ENCODE data around the gene ITGAV.

DNA sequence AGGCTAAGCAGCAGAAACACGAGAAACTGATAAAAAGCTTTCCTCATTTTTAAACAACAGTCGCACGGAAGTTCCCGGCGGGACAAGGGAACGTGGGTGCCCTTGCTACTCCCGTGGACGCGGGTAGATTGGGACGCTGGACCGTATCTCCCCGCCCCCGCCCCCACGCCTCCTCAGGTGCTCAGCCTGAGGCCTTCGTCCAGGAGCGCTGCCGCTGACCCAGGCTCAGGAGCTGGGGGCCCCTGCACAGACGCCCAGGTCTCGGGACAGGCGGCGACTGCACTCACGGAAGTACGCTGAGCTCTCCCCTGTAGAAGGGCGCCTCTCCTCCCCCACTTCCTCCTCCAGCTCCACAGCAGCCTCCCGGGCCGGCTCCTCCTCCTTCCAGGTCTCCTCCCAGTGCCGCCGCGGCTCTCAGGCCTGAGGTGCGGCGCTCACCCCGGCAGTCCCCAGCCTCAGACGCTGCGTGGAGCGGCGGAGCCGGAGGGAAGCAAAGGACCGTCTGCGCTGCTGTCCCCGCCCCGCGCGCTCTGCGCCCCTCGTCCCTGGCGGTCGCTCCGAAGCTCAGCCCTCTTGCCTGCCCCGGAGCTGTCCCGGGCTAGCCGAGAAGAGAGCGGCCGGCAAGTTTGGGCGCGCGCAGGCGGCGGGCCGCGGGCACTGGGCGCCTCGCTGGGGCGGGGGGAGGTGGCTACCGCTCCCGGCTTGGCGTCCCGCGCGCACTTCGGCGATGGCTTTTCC, at the start of gene ITGAV:
- TF ChIP-seq ZNF274 (IDR thresholded peaks at IDR 0.05; ENCODE audit: low read depth, low read length) (no peak), SUZ12 (IDR thresholded peaks at IDR 0.05; ENCODE audit: extremely low read depth, insufficient read depth, insufficient read length) (no peak), YY1 (IDR thresholded peaks at IDR 0.05; ENCODE audit: insufficient read depth, insufficient read length) (no peak)

Data from NT2/D1 (cell line).